HG03108 (cell line): ENCODE data around the gene GLIPR2.

Source experiments
- ATAC-seq: cut with Tn5 transposase; IDR thresholded peaks from one replicate; pipeline ENCODE4 v1.9.1; 2021; ENCODE audit warnings: moderate library complexity; ENCODE audit not compliant: unreplicated experiment

Gene GLIPR2

GRCh38 chr9:36191686-36192085, 55.2 kb downstream of the GLIPR2 start:
- no peak for ATAC-seq

GRCh38 chr9:36192196-36192595, 55.7 kb downstream of the GLIPR2 start:
- no peak for ATAC-seq

- ATAC-seq, result no peak
Observed at GRCh38 chr9:36193023-36193422, 56.5 kb downstream of the GLIPR2 start.

GRCh38 chr9:36194326-36195000, 57.9 kb downstream of the GLIPR2 start:
- ATAC-seq, result no peak

GRCh38 chr9:36204906-36205547, 68.5 kb downstream of the GLIPR2 start:
- no peak for ATAC-seq

- no peak for ATAC-seq
Observed at GRCh38 chr9:36207016-36207415, 70.5 kb downstream of the GLIPR2 start.

GRCh38 chr9:36207546-36208012, 71.0 kb downstream of the GLIPR2 start:
- ATAC-seq, result no peak

- no peak for ATAC-seq
Observed at GRCh38 chr9:36208521-36209253, 72.2 kb downstream of the GLIPR2 start.

- no peak for ATAC-seq
Observed at GRCh38 chr9:36210722-36211121, 74.2 kb downstream of the GLIPR2 start.

- no peak for ATAC-seq
Observed at GRCh38 chr9:36211510-36211909, 75.0 kb downstream of the GLIPR2 start.

GRCh38 chr9:36213387-36213786, 76.9 kb downstream of the GLIPR2 start:
- ATAC-seq, result no peak
